Nephron progenitor cell (in vitro differentiated cells): ENCODE data around the gene NDRG3.

Source experiments
- DNase-seq: peaks from one replicate; pipeline ENCODE4 v3.0.0; 2021
- H3K27ac Mint-ChIP-seq: 2 replicates; pipeline ENCODE4 v1.8.0; 2021; ENCODE audit warnings: mild to moderate bottlenecking, moderate library complexity, mixed read lengths
- H3K27me3 Mint-ChIP-seq: 2 replicates; pipeline ENCODE4 v1.8.0; 2021; ENCODE audit warnings: mild to moderate bottlenecking, low read depth, mixed read lengths; ENCODE audit not compliant: poor library complexity
- H3K36me3 Mint-ChIP-seq: 2 replicates; pipeline ENCODE4 v1.8.0; 2021; ENCODE audit warnings: low read depth, mixed read lengths
- H3K4me1 Mint-ChIP-seq: 2 replicates; pipeline ENCODE4 v1.8.0; 2021; ENCODE audit warnings: mixed read lengths
- H3K4me3 Mint-ChIP-seq: 2 replicates; pipeline ENCODE4 v1.8.0; 2021; ENCODE audit warnings: mild to moderate bottlenecking, moderate library complexity, mixed read lengths
- H3K9me3 Mint-ChIP-seq: 2 replicates; pipeline ENCODE4 v1.8.0; 2021; ENCODE audit warnings: mild to moderate bottlenecking, moderate library complexity, mixed read lengths
- TF ChIP-seq, protein P1 (sequence below): fragments of 200-600 bp; sonication (generic); IDR thresholded peaks from 2 replicates; pipeline ENCODE4 v1.5.0; 2021; ENCODE audit warnings: antibody characterized with exemption

The NDRG3 gene

DNA sequence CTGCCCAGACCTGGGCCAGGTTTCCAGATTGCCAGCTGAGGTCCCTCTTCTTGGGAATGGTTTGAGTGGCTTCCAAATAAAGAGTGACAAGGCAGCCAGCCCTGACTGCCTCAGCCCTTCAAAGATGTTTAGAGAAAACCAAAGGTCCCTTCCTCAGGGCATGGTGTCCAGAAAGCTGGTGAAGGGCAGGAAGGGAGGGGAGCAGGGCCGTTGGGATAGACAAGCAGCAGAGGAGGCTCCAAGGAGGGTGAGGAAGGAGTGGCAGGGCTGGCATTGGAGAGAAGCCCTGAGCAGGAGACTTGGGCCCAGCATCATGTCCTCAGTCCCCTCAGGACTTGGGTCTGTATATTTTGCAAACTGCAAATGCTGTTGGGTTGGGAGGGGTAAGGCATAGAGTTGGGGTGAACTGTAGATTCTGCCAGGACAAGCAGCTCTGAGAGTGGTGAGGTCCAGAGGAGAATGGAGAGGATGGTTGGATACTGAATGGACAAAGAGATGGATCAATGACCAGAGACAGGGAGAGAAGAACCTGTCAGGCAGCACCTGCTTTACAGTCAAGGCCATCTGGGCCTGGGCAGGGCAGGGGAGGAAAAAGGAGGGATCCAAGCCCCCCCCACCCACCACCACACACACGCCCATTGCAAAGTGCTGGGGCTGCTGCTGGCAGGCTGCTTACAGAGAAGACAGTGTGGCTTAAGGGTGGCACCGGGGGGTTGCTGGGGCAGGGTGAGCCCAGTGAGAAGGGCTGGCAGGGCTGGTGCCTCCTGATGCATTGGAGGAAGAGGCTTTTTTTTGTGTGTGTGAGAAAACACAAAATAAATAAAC lies 33.2 kb upstream of the NDRG3 start:
- Mint-ChIP-seq H3K36me3 (peaks cover 29% of the 10 kb centered on the region), H3K27me3 (peaks cover 17% of the 10 kb centered on the region), H3K9me3 (no peaks in the 10 kb centered on the region), H3K4me3 (no peak overlapping the region), H3K27ac (peak overlapping the region; percentile 73), H3K4me1 (peaks cover 20% of the 10 kb centered on the region)
- TF ChIP-seq, protein P1, sequence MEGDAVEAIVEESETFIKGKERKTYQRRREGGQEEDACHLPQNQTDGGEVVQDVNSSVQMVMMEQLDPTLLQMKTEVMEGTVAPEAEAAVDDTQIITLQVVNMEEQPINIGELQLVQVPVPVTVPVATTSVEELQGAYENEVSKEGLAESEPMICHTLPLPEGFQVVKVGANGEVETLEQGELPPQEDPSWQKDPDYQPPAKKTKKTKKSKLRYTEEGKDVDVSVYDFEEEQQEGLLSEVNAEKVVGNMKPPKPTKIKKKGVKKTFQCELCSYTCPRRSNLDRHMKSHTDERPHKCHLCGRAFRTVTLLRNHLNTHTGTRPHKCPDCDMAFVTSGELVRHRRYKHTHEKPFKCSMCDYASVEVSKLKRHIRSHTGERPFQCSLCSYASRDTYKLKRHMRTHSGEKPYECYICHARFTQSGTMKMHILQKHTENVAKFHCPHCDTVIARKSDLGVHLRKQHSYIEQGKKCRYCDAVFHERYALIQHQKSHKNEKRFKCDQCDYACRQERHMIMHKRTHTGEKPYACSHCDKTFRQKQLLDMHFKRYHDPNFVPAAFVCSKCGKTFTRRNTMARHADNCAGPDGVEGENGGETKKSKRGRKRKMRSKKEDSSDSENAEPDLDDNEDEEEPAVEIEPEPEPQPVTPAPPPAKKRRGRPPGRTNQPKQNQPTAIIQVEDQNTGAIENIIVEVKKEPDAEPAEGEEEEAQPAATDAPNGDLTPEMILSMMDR: no peak
- DNase-seq: no peak

DNA sequence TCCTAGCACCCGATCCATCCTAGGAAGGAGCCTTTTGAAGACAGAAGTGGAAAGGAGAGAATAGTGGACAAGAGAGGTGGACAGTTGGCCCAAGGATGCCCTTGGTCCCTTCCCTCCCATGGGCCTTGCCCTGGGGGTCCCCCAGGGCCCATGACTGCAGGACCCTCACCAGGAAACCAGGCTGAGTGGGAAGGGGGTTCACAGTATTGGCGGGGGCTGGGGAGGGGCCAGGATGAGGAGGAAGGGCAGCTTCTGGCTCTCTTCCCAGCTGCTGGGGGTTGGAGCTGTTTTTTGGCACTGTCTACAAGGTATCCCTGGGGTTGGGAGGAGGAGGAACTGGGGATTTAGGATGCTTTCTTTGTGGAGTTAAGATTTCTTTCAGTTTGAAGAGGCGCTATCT lies 31.7 kb upstream of the NDRG3 start:
- H3K4me3 Mint-ChIP-seq: no peak overlapping the region

DNA sequence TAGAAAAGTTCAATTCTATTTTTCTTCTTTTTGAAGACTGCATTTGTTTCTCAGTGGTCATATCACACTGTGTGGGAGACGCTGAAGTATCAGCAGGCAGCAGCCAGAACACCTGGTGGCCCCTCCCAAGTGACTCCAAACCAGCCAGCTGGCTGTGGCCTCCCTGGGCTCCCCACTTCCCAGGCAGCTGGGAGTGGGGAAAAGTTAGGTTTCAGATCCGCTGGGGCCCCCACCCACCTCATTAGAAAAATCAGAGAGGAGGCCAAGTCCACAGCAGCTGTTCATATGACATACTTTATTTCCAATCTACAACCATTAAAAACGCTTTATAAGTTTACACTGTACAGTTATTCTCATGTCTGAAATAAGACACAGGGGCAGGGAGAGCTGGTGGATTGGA lies 31.3 kb upstream of the NDRG3 start:
- no peak for DNase-seq
- H3K4me1 Mint-ChIP-seq: peaks cover 37% of the 10 kb centered on the region
- H3K36me3 Mint-ChIP-seq: peaks cover 13% of the 10 kb centered on the region
- TF ChIP-seq, protein P1: no peak
- H3K9me3 Mint-ChIP-seq: no peaks in the 10 kb centered on the region
- H3K27me3 Mint-ChIP-seq: peaks cover 23% of the 10 kb centered on the region
- H3K4me3 Mint-ChIP-seq: no peak overlapping the region
- no peak overlapping the region for H3K27ac Mint-ChIP-seq

More for the DNA sequence above, 31.7 kb upstream of the NDRG3 start:
- peaks cover 15% of the 10 kb centered on the region for H3K36me3 Mint-ChIP-seq
- H3K9me3 Mint-ChIP-seq: no peaks in the 10 kb centered on the region
- peaks cover 23% of the 10 kb centered on the region for H3K27me3 Mint-ChIP-seq
- H3K4me1 Mint-ChIP-seq: peaks cover 34% of the 10 kb centered on the region
- DNase-seq: no peak
- TF ChIP-seq, protein P1: no peak
- H3K27ac Mint-ChIP-seq: no peak overlapping the region

DNA sequence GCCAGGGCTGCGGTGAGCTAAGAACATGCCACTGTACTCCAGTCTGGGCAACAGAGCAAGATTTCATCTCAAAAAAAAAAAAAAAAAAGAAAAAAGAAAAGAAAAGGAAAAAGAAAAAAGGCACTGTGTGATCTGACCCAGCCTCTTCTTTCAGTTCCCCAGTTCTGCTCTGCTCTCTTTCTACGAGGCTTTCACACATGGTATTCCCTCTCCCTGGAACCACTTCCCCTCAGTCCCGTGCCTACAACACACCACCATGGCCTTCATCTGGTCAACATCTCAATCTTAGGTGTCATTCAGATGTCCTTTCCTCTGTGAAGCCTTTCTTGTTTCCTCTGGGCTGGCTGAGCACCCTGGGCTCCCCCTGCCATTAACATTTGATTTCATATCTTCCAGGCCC lies 29.9 kb upstream of the NDRG3 start:
- Mint-ChIP-seq H3K4me1 (peaks cover 47% of the 10 kb centered on the region), H3K36me3 (peaks cover 17% of the 10 kb centered on the region), H3K4me3 (no peak overlapping the region), H3K27me3 (peaks cover 23% of the 10 kb centered on the region), H3K27ac (no peak overlapping the region), H3K9me3 (no peaks in the 10 kb centered on the region)
- TF ChIP-seq, protein P1: no peak
- DNase-seq: no peak

DNA sequence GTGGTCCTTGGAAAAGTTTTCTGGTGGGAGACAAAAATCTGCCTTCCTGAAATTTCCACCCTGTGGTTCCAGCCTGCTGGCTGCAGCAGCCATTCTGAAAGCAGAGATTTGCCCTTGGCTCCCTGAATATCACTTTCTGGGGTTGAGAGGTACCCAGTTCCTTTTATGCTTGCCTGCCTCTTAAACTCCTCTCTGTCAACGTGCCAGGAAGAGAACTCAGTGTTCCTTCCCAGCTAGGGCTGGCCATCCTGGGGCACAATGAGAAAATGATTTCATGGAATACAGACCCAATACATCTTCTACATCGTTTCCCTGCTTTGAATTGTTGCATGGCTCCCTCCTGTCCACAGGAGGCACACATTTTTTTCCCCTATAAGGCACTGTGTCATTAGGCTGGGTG lies 29.3 kb upstream of the NDRG3 start:
- Mint-ChIP-seq H3K27me3 (peaks cover 23% of the 10 kb centered on the region), H3K36me3 (peaks cover 14% of the 10 kb centered on the region), H3K4me1 (peaks cover 50% of the 10 kb centered on the region), H3K27ac (peak overlapping the region; percentile 69), H3K9me3 (no peaks in the 10 kb centered on the region), H3K4me3 (peak overlapping the region; percentile 92)
- DNase-seq: no peak
- TF ChIP-seq, protein P1: no peak
